ENCODE measurements around the gene OR56B4. TPM values are rescaled to one million over a fixed set of nuclear protein-coding genes. Genes with fewer than 3 reads are reported as not detected.

OR56B4 gene
- total RNA-seq, 1 donor from 2014 or later: not detected

GRCh38 chr11:6096417-6096816 is 11.1 kb upstream of the OR56B4 start:
- TF ChIP-seq CTCF (IDR thresholded peaks at IDR 0.05; ENCODE audit: partially characterized antibody, unreplicated experiment): no peak
- no peaks in the 10 kb centered on the region for H3K4me1 Mint-ChIP-seq (ENCODE audit: low read depth, unreplicated experiment)
- H3K9me3 Mint-ChIP-seq (ENCODE audit: unreplicated experiment): no peaks in the 10 kb centered on the region
- no peaks in the 10 kb centered on the region for H3K36me3 Mint-ChIP-seq (ENCODE audit: unreplicated experiment)
- no peak overlapping the region for H3K4me3 Mint-ChIP-seq (ENCODE audit: unreplicated experiment)
- DNase-seq: no peak
- no peak overlapping the region for H3K27ac Mint-ChIP-seq (ENCODE audit: unreplicated experiment)
- no peaks in the 10 kb centered on the region for H3K27me3 Mint-ChIP-seq (ENCODE audit: unreplicated experiment)

- Mint-ChIP-seq H3K4me1 (ENCODE audit: low read depth, unreplicated experiment) (no peaks in the 10 kb centered on the region), H3K27me3 (ENCODE audit: unreplicated experiment) (no peaks in the 10 kb centered on the region), H3K36me3 (ENCODE audit: unreplicated experiment) (no peaks in the 10 kb centered on the region), H3K4me3 (ENCODE audit: unreplicated experiment) (no peak overlapping the region), H3K27ac (ENCODE audit: unreplicated experiment) (no peak overlapping the region), H3K9me3 (ENCODE audit: unreplicated experiment) (no peaks in the 10 kb centered on the region)
- DNase-seq: no peak
- no peak for TF ChIP-seq CTCF (IDR thresholded peaks at IDR 0.05; ENCODE audit: partially characterized antibody, unreplicated experiment)
Observed at GRCh38 chr11:6099577-6099976, 7.9 kb upstream of the OR56B4 start.

- H3K36me3 Mint-ChIP-seq (ENCODE audit: unreplicated experiment): no peaks in the 10 kb centered on the region
- H3K4me1 Mint-ChIP-seq (ENCODE audit: low read depth, unreplicated experiment): peaks cover 5% of the 10 kb centered on the region
- H3K27ac Mint-ChIP-seq (ENCODE audit: unreplicated experiment): no peak overlapping the region
- H3K9me3 Mint-ChIP-seq (ENCODE audit: unreplicated experiment): no peaks in the 10 kb centered on the region
- no peak overlapping the region for H3K4me3 Mint-ChIP-seq (ENCODE audit: unreplicated experiment)
- H3K27me3 Mint-ChIP-seq (ENCODE audit: unreplicated experiment): peaks cover 5% of the 10 kb centered on the region
- TF ChIP-seq CTCF (IDR thresholded peaks at IDR 0.05; ENCODE audit: partially characterized antibody, unreplicated experiment): no peak
- DNase-seq: no peak
Observed at GRCh38 chr11:6110011-6110410, 2.5 kb downstream of the OR56B4 start.

GRCh38 chr11:6111673-6112072 is 4.2 kb downstream of the OR56B4 start:
- peak; percentile 35 for DNase-seq
- Mint-ChIP-seq H3K27me3 (ENCODE audit: unreplicated experiment) (peaks cover 5% of the 10 kb centered on the region), H3K4me1 (ENCODE audit: low read depth, unreplicated experiment) (peaks cover 5% of the 10 kb centered on the region), H3K4me3 (ENCODE audit: unreplicated experiment) (no peak overlapping the region), H3K36me3 (ENCODE audit: unreplicated experiment) (no peaks in the 10 kb centered on the region), H3K9me3 (ENCODE audit: unreplicated experiment) (no peaks in the 10 kb centered on the region), H3K27ac (ENCODE audit: unreplicated experiment) (no peak overlapping the region)
- TF ChIP-seq CTCF (IDR thresholded peaks at IDR 0.05; ENCODE audit: partially characterized antibody, unreplicated experiment): no peak

GRCh38 chr11:6116638-6117037 is 9.2 kb downstream of the OR56B4 start:
- Mint-ChIP-seq H3K9me3 (ENCODE audit: unreplicated experiment) (no peaks in the 10 kb centered on the region), H3K36me3 (ENCODE audit: unreplicated experiment) (peaks cover 4% of the 10 kb centered on the region), H3K4me3 (ENCODE audit: unreplicated experiment) (no peak overlapping the region), H3K4me1 (ENCODE audit: low read depth, unreplicated experiment) (peaks cover 2% of the 10 kb centered on the region), H3K27ac (ENCODE audit: unreplicated experiment) (no peak overlapping the region), H3K27me3 (ENCODE audit: unreplicated experiment) (peaks cover 4% of the 10 kb centered on the region)
- TF ChIP-seq CTCF (IDR thresholded peaks at IDR 0.05; ENCODE audit: partially characterized antibody, unreplicated experiment): no peak
- no peak for DNase-seq

Data from glutamatergic neuron (in vitro differentiated cells).